Smooth muscle cell (in vitro differentiated cells): ENCODE data around the gene C2orf69. TPM values are rescaled to one million over a fixed set of nuclear protein-coding genes. Genes with fewer than 3 reads are reported as not detected.

Experiments used
- DNase-seq: peaks from one replicate; lab custom pipeline; 2025; ENCODE audit not compliant: unreplicated experiment; lab: John Stamatoyannopoulos, UW
- H2AFZ ChIP-seq: fragments of 200-600 bp; sonication (generic); 2 replicates; pipeline ENCODE4 v1.6.0; 2016; ENCODE audit warnings: antibody characterized with exemption, low read depth, mild to moderate bottlenecking
- H3F3A ChIP-seq: fragments of 200-600 bp; sonication (generic); 2 replicates; pipeline ENCODE4 v1.6.0; 2017; ENCODE audit warnings: antibody characterized with exemption, low read depth
- H3K27ac ChIP-seq: fragments of 200-600 bp; sonication (generic); 2 replicates; pipeline ENCODE4 v1.5.1; 2016; ENCODE audit warnings: low read depth, mild to moderate bottlenecking
- H3K27me3 ChIP-seq: fragments of 200-600 bp; sonication (generic); 2 replicates; pipeline ENCODE4 v1.6.1; 2016; ENCODE audit warnings: low read depth, mild to moderate bottlenecking
- H3K36me3 ChIP-seq: fragments of 200-600 bp; sonication (generic); 2 replicates; pipeline ENCODE4 v1.5.1; 2016; ENCODE audit warnings: low read depth
- H3K4me1 ChIP-seq: fragments of 200-600 bp; sonication (generic); 2 replicates; pipeline ENCODE4 v1.5.1; 2016; ENCODE audit warnings: low read depth
- H3K4me2 ChIP-seq: fragments of 200-600 bp; sonication (generic); 2 replicates; pipeline ENCODE4 v1.6.0; 2016; ENCODE audit warnings: mild to moderate bottlenecking
- H3K4me3 ChIP-seq: fragments of 200-600 bp; sonication (generic); 2 replicates; pipeline ENCODE4 v1.5.1; 2016; ENCODE audit warnings: mild to moderate bottlenecking
- H3K79me2 ChIP-seq: fragments of 200-600 bp; sonication (generic); 2 replicates; pipeline ENCODE4 v1.6.0; 2016; ENCODE audit warnings: low read depth, mild to moderate bottlenecking
- H3K9ac ChIP-seq: fragments of 200-600 bp; sonication (generic); 2 replicates; pipeline ENCODE4 v1.6.0; 2016; ENCODE audit warnings: low read depth
- H3K9me3 ChIP-seq: fragments of 200-600 bp; sonication (generic); replicated peaks from 2 replicates; pipeline ENCODE4 v1.5.1; 2016; ENCODE audit warnings: low read depth
- H4K20me1 ChIP-seq: fragments of 200-600 bp; sonication (generic); 2 replicates; pipeline ENCODE4 v1.6.0; 2016; ENCODE audit warnings: low read depth
- WGBS: methylation state at CpG from one replicate; pipeline ENCODE4 v1.1.7; 2016; ENCODE audit warnings: low lambda C conversion rate; 5-methylcytosine and 5-hydroxymethylcytosine counted together
- polyA plus RNA-seq: library from polyadenylated mRNA; unstranded; fragments of >200 nt; fragmentation: Nextera tagmentation; extraction: Ambion mirVana; gene quantifications from 2 replicates; pipeline ENCODE4 v1.2.1, GENCODE V29; 2016
- total RNA-seq: library from RNA; depleted of rRNA; stranded (reverse); fragments of >200 nt; gene quantifications from 2 replicates; pipeline ENCODE4 v1.2.3, GENCODE V29; 2014
- TF ChIP-seq, protein P1 (sequence below): fragments of 200-600 bp; sonication (generic); IDR thresholded peaks from 2 replicates; pipeline ENCODE4 v1.5.1; 2017; ENCODE audit warnings: borderline replicate concordance, mild to moderate bottlenecking, antibody characterized with exemption; ENCODE audit not compliant: insufficient read depth, poor library complexity, severe bottlenecking

C2orf69 gene
- total and polyA plus RNA-seq, 2 experiments from 2014 or later, result 7.7 to 10.1 TPM

DNA sequence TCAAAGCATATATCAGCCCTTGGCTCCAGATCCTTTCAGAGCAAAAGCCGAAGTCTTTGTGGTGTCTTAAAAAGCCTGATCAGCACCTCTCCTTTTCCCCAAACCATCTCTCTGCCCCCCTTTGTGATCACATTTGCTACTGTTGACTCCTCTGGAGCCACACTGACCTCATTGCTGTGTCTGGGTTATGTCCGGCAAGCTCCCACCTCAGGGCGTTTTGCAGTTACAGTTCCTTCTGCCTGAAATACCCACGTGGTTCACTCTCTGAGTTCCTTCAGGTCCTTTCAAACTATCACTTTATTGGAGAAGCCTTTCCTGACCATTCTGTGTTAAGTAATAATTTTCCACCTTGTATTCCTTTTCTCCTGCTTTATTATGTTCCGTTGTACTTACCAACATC is 11.8 kb downstream of the C2orf69 start:
- no peak for DNase-seq
- no peak overlapping the region for H3K27ac ChIP-seq
- H3K9ac ChIP-seq, result no peak overlapping the region
- peaks cover 77% of the 10 kb centered on the region for H3K79me2 ChIP-seq
- no peaks in the 10 kb centered on the region for H3K27me3 ChIP-seq
- no peak overlapping the region for H2AFZ ChIP-seq
- no peak overlapping the region for H3K4me3 ChIP-seq
- peaks cover 65% of the 10 kb centered on the region for H4K20me1 ChIP-seq
- 45% methylated on average over 5 of the region's 5 CpGs for WGBS
- H3K4me1 ChIP-seq, result no peaks in the 10 kb centered on the region
- H3F3A ChIP-seq, result no peaks in the 10 kb centered on the region
- H3K4me2 ChIP-seq, result no peak overlapping the region
- peaks cover 9% of the 10 kb centered on the region for H3K36me3 ChIP-seq
- no peaks in the 10 kb centered on the region for H3K9me3 ChIP-seq
- TF ChIP-seq, protein P1, sequence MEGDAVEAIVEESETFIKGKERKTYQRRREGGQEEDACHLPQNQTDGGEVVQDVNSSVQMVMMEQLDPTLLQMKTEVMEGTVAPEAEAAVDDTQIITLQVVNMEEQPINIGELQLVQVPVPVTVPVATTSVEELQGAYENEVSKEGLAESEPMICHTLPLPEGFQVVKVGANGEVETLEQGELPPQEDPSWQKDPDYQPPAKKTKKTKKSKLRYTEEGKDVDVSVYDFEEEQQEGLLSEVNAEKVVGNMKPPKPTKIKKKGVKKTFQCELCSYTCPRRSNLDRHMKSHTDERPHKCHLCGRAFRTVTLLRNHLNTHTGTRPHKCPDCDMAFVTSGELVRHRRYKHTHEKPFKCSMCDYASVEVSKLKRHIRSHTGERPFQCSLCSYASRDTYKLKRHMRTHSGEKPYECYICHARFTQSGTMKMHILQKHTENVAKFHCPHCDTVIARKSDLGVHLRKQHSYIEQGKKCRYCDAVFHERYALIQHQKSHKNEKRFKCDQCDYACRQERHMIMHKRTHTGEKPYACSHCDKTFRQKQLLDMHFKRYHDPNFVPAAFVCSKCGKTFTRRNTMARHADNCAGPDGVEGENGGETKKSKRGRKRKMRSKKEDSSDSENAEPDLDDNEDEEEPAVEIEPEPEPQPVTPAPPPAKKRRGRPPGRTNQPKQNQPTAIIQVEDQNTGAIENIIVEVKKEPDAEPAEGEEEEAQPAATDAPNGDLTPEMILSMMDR, result no peak

DNA sequence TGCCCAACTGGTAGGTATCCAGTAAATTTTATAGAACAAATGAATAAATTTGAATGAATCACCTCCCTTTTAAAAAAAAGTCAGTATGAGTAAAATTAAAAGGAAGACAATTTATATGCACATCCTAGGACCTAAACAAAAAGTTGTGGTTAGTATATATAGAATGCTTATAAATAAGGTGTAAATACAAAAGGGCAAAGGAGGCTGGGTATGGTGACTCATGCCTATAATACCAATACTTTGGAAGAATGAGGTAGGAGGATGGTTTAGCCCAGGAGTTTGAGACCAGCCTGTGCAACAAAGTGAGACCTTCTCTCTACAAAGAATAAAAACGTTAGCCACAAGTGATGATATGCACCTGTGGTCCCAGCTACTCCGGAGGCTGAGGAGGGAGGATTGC is 12.8 kb downstream of the C2orf69 start:
- no peaks in the 10 kb centered on the region for H3F3A ChIP-seq
- peaks cover 9% of the 10 kb centered on the region for H3K36me3 ChIP-seq
- no peak overlapping the region for H3K9ac ChIP-seq
- no peaks in the 10 kb centered on the region for H3K9me3 ChIP-seq
- H3K4me3 ChIP-seq, result no peak overlapping the region
- no peak overlapping the region for H3K4me2 ChIP-seq
- no peaks in the 10 kb centered on the region for H3K27me3 ChIP-seq
- WGBS, result 84% methylated on average over 2 of the region's 2 CpGs
- no peak for DNase-seq
- no peak overlapping the region for H3K27ac ChIP-seq
- H3K79me2 ChIP-seq, result peaks cover 66% of the 10 kb centered on the region
- H3K4me1 ChIP-seq, result no peaks in the 10 kb centered on the region
- H4K20me1 ChIP-seq, result peaks cover 69% of the 10 kb centered on the region
- no peak overlapping the region for H2AFZ ChIP-seq
- TF ChIP-seq, protein P1, result no peak

DNA sequence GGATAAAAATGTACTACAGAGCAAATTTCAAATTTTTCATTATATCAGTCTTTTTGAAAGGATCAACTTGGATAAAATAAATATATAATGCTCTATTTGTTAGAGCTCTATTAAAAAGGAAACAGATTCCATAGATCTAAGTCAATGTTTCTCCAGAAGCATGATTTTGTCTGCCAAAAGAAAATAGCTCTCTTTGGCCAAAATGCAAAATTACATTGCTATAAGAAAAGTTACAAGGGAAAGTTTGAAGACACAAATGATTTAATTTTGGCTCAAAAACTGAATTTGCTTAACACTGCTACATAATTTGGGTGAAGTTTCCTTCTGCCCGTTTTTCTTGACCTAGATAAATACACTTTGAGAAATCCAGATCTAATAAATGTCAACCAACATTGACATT is 15.7 kb downstream of the C2orf69 start:
- Histone ChIP-seq H2AFZ (no peak overlapping the region), H3K79me2 (peaks cover 42% of the 10 kb centered on the region), H3K4me1 (no peaks in the 10 kb centered on the region), H3K4me2 (no peak overlapping the region), H3K9ac (no peak overlapping the region), H3K9me3 (no peaks in the 10 kb centered on the region), H3K4me3 (no peak overlapping the region), H3K27ac (no peak overlapping the region), H3F3A (no peaks in the 10 kb centered on the region), H4K20me1 (peaks cover 49% of the 10 kb centered on the region), H3K27me3 (no peaks in the 10 kb centered on the region), H3K36me3 (peaks cover 15% of the 10 kb centered on the region)
- 84% methylated on average over 1 of the region's 1 CpG for WGBS
- DNase-seq, result no peak
- TF ChIP-seq, protein P1, result no peak

DNA sequence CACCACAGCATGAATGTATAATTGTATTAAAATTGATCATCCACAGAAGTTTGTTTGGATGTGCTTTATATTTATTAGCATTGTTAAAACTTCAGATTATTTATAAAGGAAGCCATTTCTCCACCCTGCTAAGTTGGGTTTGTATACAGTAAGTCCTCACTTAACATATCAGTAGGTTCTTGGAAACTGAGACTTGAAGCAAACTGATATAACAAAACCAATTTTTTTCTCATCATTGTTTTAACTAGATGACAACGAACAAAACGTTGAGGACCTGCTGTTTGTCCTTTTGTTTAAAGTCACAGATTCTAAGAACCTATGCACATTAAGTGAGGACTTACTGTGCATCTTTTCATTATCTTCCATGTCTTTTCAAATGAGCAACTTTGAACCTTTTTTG is 17.1 kb downstream of the C2orf69 start:
- Histone ChIP-seq H3K9ac (no peak overlapping the region), H4K20me1 (peaks cover 36% of the 10 kb centered on the region), H3F3A (no peaks in the 10 kb centered on the region), H3K27me3 (no peaks in the 10 kb centered on the region), H3K36me3 (peaks cover 21% of the 10 kb centered on the region), H3K79me2 (peaks cover 28% of the 10 kb centered on the region), H3K4me1 (no peaks in the 10 kb centered on the region), H3K4me3 (no peak overlapping the region), H3K9me3 (no peaks in the 10 kb centered on the region), H3K27ac (no peak overlapping the region), H2AFZ (no peak overlapping the region), H3K4me2 (no peak overlapping the region)
- no peak for DNase-seq
- TF ChIP-seq, protein P1, result no peak
- 45% methylated on average over 2 of the region's 2 CpGs for WGBS
